ENCODE data around the gene ATP9B.
"Not testable (repeated sequence)": the region's sequence is repeated elsewhere in the genome, so short reads cannot be mapped to it uniquely, and the experiment has no call there.

DNA sequence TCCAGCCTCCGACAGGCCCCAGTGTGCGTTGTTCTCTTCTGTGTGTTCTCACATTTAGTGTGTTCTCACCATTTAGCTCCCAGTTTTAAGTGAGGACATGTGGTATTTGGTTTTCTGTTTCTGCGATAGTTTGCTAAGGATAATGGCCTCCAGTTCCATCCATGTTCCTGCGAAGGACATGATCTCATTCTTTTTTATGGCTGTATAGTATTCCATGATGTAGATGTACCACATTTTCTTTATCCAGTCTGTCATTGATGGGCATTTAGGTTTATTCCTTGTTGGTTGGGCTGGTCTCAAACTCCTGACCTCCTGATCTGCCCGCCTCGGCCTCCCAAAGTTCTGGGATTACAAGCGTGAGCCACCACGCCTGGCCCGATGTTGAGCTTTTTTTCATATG lies 195.9 kb downstream of the ATP9B start:
- TF ChIP-seq, protein P1, sequence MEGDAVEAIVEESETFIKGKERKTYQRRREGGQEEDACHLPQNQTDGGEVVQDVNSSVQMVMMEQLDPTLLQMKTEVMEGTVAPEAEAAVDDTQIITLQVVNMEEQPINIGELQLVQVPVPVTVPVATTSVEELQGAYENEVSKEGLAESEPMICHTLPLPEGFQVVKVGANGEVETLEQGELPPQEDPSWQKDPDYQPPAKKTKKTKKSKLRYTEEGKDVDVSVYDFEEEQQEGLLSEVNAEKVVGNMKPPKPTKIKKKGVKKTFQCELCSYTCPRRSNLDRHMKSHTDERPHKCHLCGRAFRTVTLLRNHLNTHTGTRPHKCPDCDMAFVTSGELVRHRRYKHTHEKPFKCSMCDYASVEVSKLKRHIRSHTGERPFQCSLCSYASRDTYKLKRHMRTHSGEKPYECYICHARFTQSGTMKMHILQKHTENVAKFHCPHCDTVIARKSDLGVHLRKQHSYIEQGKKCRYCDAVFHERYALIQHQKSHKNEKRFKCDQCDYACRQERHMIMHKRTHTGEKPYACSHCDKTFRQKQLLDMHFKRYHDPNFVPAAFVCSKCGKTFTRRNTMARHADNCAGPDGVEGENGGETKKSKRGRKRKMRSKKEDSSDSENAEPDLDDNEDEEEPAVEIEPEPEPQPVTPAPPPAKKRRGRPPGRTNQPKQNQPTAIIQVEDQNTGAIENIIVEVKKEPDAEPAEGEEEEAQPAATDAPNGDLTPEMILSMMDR (conservative IDR thresholded peaks at IDR 0.05; ENCODE audit: low read depth, low read length), result not testable (repeated sequence)
- TF ChIP-seq EZH2 (IDR thresholded peaks at IDR 0.05; ENCODE audit: borderline replicate concordance, low read depth, low read length, poor library complexity, severe bottlenecking), result not testable (repeated sequence)

Data from A673 (cell line).